ENCODE data around the gene DIPK2A.

Gene DIPK2A

DNA sequence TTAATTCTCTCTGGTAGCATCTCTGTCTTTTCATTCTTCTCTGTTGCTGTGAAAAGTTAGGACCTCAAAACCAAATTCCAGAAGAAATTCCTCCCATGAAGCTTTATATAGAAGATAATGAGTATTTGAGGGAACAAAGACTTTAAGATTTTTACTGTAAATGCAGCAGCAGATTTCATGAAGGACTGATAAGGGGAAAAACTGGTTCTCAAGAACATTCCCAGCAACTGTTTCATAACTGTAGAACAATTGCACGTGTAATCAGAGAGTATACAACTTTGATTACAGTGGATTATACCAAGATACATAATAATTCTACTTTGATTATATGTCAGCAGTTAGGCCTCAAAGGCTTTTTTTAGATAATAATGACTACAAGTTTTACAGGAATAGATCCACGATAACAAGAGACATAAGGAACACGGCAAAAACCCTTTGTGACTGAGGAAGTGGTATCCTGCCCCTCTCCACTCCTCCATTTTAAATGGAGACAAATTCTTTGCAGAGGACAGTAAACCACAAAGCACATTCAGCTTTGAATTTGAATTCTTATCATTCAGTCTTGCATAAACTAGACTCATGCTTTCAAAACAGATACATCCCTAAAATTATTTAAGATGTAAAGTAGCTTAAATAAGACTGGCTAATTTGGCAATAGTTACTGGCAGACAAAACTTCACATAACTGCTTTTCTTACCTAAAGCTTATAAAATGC lies 42.9 kb upstream of the DIPK2A start:
- Histone ChIP-seq H3K9me3 (ENCODE audit: control insufficient read depth, insufficient read depth, low read depth, low read length) (no peaks in the 10 kb centered on the region), H3K4me3 (ENCODE audit: low read depth, low read length) (no peak overlapping the region), H3K4me1 (ENCODE audit: control insufficient read depth, insufficient read depth, low read length) (no peaks in the 10 kb centered on the region), H3K27ac (ENCODE audit: extremely low read depth, low read depth, low read length) (no peak overlapping the region), H3K36me3 (ENCODE audit: control insufficient read depth in 2 of 2, insufficient read depth in 1 of 2, low read length in 2 of 2) (no peaks in the 10 kb centered on the region)
- ChIA-PET CTCF (no interaction called here), POLR2A (no interaction called here)
- TF ChIP-seq ZNF629 (tag by site-specific recombination; IDR thresholded peaks at IDR 0.05) (no peak), ZNF10 (tag by site-specific recombination; IDR thresholded peaks at IDR 0.05) (no peak), ZBTB7A (tag by site-specific recombination; IDR thresholded peaks at IDR 0.05; ENCODE audit: low read depth) (no peak), ZBTB48 (tag by site-specific recombination; IDR thresholded peaks at IDR 0.05) (no peak), KLF1 (tag by site-specific recombination; IDR thresholded peaks at IDR 0.05) (no peak), PRDM1 (tag by site-specific recombination; IDR thresholded peaks at IDR 0.05) (no peak)

- no peaks in the 10 kb centered on the region for H3K9me3 ChIP-seq (ENCODE audit: control insufficient read depth, insufficient read depth, low read depth, low read length)
- no peaks in the 10 kb centered on the region for H3K36me3 ChIP-seq (ENCODE audit: control insufficient read depth in 2 of 2, insufficient read depth in 1 of 2, low read length in 2 of 2)
- ChIA-PET POLR2A (no interaction called here), CTCF (no interaction called here)
- no peak overlapping the region for H3K4me3 ChIP-seq (ENCODE audit: low read depth, low read length)
- no peak for TF ChIP-seq ZNF19 (tag by site-specific recombination; IDR thresholded peaks at IDR 0.05; ENCODE audit: low read depth)
- no peak for TF ChIP-seq ZNF701 (tag by site-specific recombination; IDR thresholded peaks at IDR 0.05)
- no peak for TF ChIP-seq ZNF394 (tag by site-specific recombination; IDR thresholded peaks at IDR 0.05; ENCODE audit: borderline replicate concordance)
- no peak for TF ChIP-seq ZNF830 (tag by site-specific recombination; IDR thresholded peaks at IDR 0.05; ENCODE audit: low read depth)
- no peak for TF ChIP-seq PRDM2 (tag by site-specific recombination; IDR thresholded peaks at IDR 0.05; ENCODE audit: borderline replicate concordance)
- no peak for TF ChIP-seq ZNF776 (tag by site-specific recombination; IDR thresholded peaks at IDR 0.05; ENCODE audit: borderline replicate concordance)
- no peak for TF ChIP-seq ZNF423 (tag by site-specific recombination; IDR thresholded peaks at IDR 0.05)
- no peak for TF ChIP-seq ZNF433 (tag by site-specific recombination; IDR thresholded peaks at IDR 0.05; ENCODE audit: low read depth)
- TF ChIP-seq ZNF548 (tag by site-specific recombination; IDR thresholded peaks at IDR 0.05), result no peak
- no peak for TF ChIP-seq HOXD13 (CRISPR knock-in tag; IDR thresholded peaks at IDR 0.05; ENCODE audit: borderline replicate concordance)
- H3K4me1 ChIP-seq (ENCODE audit: control insufficient read depth, insufficient read depth, low read length), result no peaks in the 10 kb centered on the region
- H3K27ac ChIP-seq (ENCODE audit: extremely low read depth, low read depth, low read length), result no peak overlapping the region
Observed at GRCh38 chr3:143934791-143935190, 36.8 kb upstream of the DIPK2A start.

DNA sequence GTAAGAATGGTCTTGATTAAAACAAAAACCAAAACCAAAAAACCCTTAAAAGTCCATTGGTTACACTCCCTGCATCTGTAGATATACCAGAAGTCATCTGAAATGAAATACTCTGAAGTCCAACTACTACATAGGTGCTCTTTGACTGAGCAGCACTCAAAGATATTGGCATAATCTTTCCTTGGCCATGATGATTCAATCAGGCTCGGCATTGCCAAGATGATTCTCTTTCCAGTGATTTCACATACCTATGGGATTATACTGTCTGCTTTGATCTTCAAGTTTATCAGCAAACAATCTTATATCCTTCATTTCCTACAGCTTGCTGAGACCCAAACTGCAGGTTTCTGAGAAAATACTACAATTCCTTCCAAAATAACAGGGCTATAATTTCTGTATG lies 35.9 kb upstream of the DIPK2A start:
- no peaks in the 10 kb centered on the region for H3K4me1 ChIP-seq (ENCODE audit: control insufficient read depth, insufficient read depth, low read length)
- H3K27ac ChIP-seq (ENCODE audit: extremely low read depth, low read depth, low read length), result no peak overlapping the region
- ChIA-PET CTCF (no interaction called here), POLR2A (no interaction called here)
- no peaks in the 10 kb centered on the region for H3K36me3 ChIP-seq (ENCODE audit: control insufficient read depth in 2 of 2, insufficient read depth in 1 of 2, low read length in 2 of 2)
- no peaks in the 10 kb centered on the region for H3K9me3 ChIP-seq (ENCODE audit: control insufficient read depth, insufficient read depth, low read depth, low read length)
- no peak overlapping the region for H3K4me3 ChIP-seq (ENCODE audit: low read depth, low read length)
- no peak for TF ChIP-seq MZF1 (tag by site-specific recombination; IDR thresholded peaks at IDR 0.05; ENCODE audit: borderline replicate concordance)
- no peak for TF ChIP-seq SP7 (tag by site-specific recombination; IDR thresholded peaks at IDR 0.05)
- TF ChIP-seq, protein P1, sequence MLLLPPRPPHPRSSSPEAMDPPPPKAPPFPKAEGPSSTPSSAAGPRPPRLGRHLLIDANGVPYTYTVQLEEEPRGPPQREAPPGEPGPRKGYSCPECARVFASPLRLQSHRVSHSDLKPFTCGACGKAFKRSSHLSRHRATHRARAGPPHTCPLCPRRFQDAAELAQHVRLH (tag by site-specific recombination; IDR thresholded peaks at IDR 0.05), result no peak
- TF ChIP-seq ZNF664 (tag by site-specific recombination; IDR thresholded peaks at IDR 0.05), result no peak
- TF ChIP-seq PRDM6 (tag by site-specific recombination; IDR thresholded peaks at IDR 0.05), result no peak
- no peak for TF ChIP-seq ZNF501 (tag by site-specific recombination; IDR thresholded peaks at IDR 0.05)
- TF ChIP-seq GLIS2 (tag by site-specific recombination; IDR thresholded peaks at IDR 0.05), result no peak
- no peak for TF ChIP-seq ZNF433 (tag by site-specific recombination; IDR thresholded peaks at IDR 0.05; ENCODE audit: low read depth)
- TF ChIP-seq ZNF514 (tag by site-specific recombination; IDR thresholded peaks at IDR 0.05), result no peak
- no peak for TF ChIP-seq SCRT2 (tag by site-specific recombination; IDR thresholded peaks at IDR 0.05)
